IPS-20b (cell line): ENCODE measurements around the gene EML2.
"Not testable (repeated sequence)": the region's sequence is repeated elsewhere in the genome, so short reads cannot be mapped to it uniquely, and the experiment has no call there.

Experiments used
- H3K27ac ChIP-seq: one replicate; pipeline ENCODE4 v1.5.1; 2013; ENCODE audit warnings: low read length
- H3K27me3 ChIP-seq: 2 replicates; pipeline ENCODE4 v1.6.1; 2013; ENCODE audit warnings: mild to moderate bottlenecking, low read length, inconsistent platforms; ENCODE audit not compliant: insufficient read depth
- H3K36me3 ChIP-seq: 2 replicates; pipeline ENCODE4 v1.6.1; 2013; ENCODE audit warnings: low read depth, mild to moderate bottlenecking, inconsistent platforms, low read length, moderate library complexity; ENCODE audit not compliant: insufficient read depth
- H3K4me1 ChIP-seq: 2 replicates; pipeline ENCODE4 v1.6.1; 2013; ENCODE audit warnings: mild to moderate bottlenecking, control low read depth, inconsistent platforms, low read length, moderate library complexity; ENCODE audit not compliant: insufficient read depth
- H3K4me3 ChIP-seq: 2 replicates; pipeline ENCODE4 v1.5.1; 2013; ENCODE audit warnings: mild to moderate bottlenecking, low read length, inconsistent platforms
- H3K9ac ChIP-seq: 2 replicates; pipeline ENCODE4 v1.6.1; 2013; ENCODE audit warnings: low read depth, mild to moderate bottlenecking, inconsistent platforms, low read length, moderate library complexity
- H3K9me3 ChIP-seq: 2 replicates; pipeline ENCODE4 v1.6.1; 2013; ENCODE audit warnings: mild to moderate bottlenecking, low read depth, low read length, inconsistent platforms; ENCODE audit not compliant: insufficient read depth

EML2 gene

DNA sequence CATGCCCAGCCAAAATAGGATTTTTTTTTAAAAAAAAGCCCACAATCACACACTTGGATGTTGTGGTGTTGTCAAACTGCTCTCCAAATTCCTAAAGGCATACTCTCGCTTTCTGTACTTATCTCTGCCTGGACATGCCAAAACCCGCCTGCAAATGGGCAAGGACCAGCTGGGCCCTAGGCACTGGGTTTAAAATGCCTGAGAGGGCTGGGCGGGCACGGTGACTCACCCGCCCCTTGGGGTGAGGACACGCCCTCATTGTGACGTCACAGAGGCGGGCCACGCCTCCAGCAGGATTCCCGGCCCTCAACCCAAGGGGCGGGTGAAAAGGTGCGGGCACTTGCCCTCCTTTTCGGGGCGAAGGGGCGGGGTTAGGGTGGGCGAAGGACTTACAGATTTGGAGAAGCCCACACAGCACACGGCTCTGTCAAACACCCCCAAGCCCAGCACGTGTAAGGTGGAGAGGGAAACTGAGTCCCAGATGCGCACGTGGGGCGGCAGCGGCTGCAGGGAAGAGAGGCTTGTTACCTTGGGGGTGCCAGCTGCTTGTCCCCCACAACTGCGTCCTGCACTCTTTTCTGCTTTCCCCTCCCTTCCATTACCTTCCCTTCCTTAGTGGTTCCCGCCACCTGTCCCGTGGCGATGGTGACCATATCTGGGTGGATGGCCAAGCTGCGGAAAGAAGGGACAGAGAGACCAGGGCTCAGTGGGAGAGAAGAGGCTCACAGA lies 6.6 kb downstream of the EML2 start:
- Histone ChIP-seq H3K4me1 (peaks cover 11% of the 10 kb centered on the region), H3K9me3 (no peaks in the 10 kb centered on the region), H3K27me3 (no peaks in the 10 kb centered on the region), H3K27ac (no peak overlapping the region), H3K36me3 (no peaks in the 10 kb centered on the region), H3K9ac (peak overlapping the region; percentile 66; the same call in 1 of the 2 replicates), H3K4me3 (peak overlapping the region; percentile 55)

DNA sequence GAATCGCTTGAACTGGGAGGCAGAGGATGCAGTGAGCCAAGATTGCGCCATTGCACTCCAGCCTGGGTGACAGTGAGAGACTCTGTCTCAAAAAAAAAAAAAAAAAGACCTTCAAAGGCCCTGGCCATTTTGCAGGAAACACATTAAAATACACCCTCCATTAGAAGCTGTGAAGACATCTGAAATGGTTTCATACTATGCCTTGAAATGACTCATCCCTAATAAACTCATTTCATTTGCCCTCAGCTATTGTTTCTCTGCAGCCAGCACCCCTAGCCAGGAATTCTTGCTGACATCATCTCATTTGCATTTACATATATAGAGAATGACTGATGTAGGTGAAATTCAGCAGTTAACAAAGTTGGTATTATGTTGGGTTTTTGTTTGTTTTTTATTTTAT lies 8.7 kb downstream of the EML2 start:
- peaks cover 11% of the 10 kb centered on the region for H3K4me1 ChIP-seq
- H3K27ac ChIP-seq = no peak overlapping the region
- no peak overlapping the region for H3K4me3 ChIP-seq
- H3K9me3 ChIP-seq = no peaks in the 10 kb centered on the region
- no peaks in the 10 kb centered on the region for H3K36me3 ChIP-seq
- H3K9ac ChIP-seq = no peak overlapping the region
- H3K27me3 ChIP-seq = no peaks in the 10 kb centered on the region

DNA sequence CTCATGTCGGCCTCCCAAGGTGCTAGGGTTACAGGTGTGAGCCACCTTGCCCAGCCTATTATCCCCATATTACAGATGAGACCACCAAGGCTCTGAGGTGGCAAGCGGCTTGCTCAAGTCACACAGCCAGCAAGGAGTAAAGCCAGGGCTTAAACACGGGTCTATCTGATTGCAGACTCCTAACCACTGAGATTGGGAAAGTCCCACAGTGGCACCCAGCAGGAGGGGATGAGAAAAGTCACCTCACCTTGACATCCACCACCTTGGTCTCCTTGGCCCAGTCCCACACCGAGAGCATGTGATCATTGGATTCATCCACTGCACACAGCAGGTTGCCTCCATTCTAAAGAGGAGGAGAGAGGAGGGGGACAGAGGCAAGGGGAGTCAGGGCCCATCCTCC lies 9.5 kb downstream of the EML2 start:
- Histone ChIP-seq H3K9ac (no peak overlapping the region), H3K4me1 (peaks cover 11% of the 10 kb centered on the region), H3K36me3 (no peaks in the 10 kb centered on the region), H3K4me3 (no peak overlapping the region), H3K9me3 (no peaks in the 10 kb centered on the region), H3K27me3 (no peaks in the 10 kb centered on the region), H3K27ac (no peak overlapping the region)

DNA sequence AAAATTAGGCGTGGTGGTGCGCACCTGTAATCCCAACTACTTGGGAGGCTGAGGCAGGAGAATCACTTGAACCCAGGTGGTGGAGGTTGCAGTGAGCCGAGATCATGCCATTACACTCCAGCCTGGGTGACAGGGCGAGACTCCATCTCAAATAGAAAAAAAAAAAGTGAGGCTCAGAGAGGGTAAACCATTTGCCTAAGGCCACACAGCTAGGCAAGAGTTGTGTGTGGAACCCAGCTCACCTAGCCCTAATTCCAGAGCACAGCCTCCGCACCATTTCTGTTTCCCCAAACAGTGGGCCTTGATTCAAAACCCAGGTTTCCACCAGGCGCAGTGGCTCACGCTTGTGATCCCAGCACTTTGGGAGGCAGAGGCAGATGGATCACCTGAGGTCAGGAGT lies 11.0 kb downstream of the EML2 start:
- not testable (repeated sequence) for H3K27me3 ChIP-seq, H3K27ac ChIP-seq, H3K9me3 ChIP-seq, H3K36me3 ChIP-seq, H3K9ac ChIP-seq, H3K4me3 ChIP-seq
- peaks cover 11% of the 10 kb centered on the region for H3K4me1 ChIP-seq

- no peaks in the 10 kb centered on the region for H3K9me3 ChIP-seq
- no peaks in the 10 kb centered on the region for H3K4me1 ChIP-seq
- H3K27me3 ChIP-seq = no peaks in the 10 kb centered on the region
- H3K36me3 ChIP-seq = peaks cover 3% of the 10 kb centered on the region; the same call in 1 of the 2 replicates
- no peak overlapping the region for H3K27ac ChIP-seq
- H3K4me3 ChIP-seq = no peak overlapping the region
- H3K9ac ChIP-seq = no peak overlapping the region
Measured at GRCh38 chr19:45623984-45624383, 15.2 kb downstream of the EML2 start.

DNA sequence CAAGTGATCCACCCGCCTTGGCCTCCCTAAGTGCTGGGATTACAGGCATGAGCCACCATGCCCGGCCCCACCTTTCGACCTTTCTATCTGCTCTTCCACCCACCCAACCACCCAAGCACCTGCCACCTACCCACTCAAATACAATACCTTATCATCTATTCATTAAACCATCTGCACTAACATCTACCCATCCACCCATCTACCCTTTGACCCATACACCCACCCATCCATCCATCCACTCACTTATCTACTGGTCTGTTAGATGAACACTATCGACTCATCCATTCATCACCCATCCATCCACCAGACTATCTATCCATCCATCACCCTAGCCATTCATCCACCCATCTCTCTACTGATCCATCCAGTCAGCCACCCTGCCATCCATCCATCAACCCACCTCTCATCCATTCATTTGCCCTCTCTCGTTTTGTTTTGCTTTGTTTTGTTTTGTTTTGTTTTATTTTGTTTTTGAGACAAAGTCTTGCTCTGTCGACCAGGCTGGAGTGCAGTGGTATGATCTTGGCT lies 17.2 kb downstream of the EML2 start:
- Histone ChIP-seq H3K27ac (no peak overlapping the region), H3K4me1 (no peaks in the 10 kb centered on the region), H3K27me3 (no peaks in the 10 kb centered on the region), H3K36me3 (peaks cover 3% of the 10 kb centered on the region; the same call in 1 of the 2 replicates), H3K9ac (no peak overlapping the region), H3K9me3 (no peaks in the 10 kb centered on the region), H3K4me3 (no peak overlapping the region)

- H3K9me3 ChIP-seq = no peaks in the 10 kb centered on the region
- H3K4me3 ChIP-seq = no peak overlapping the region
- H3K9ac ChIP-seq = no peak overlapping the region
- no peaks in the 10 kb centered on the region for H3K27me3 ChIP-seq
- no peaks in the 10 kb centered on the region for H3K4me1 ChIP-seq
- peaks cover 3% of the 10 kb centered on the region; the same call in 1 of the 2 replicates for H3K36me3 ChIP-seq
- H3K27ac ChIP-seq = no peak overlapping the region
Measured at GRCh38 chr19:45621389-45621788, 17.8 kb downstream of the EML2 start.

GRCh38 chr19:45616704-45617017 lies 22.5 kb downstream of the EML2 start:
- Histone ChIP-seq H3K9me3 (no peaks in the 10 kb centered on the region), H3K27me3 (no peaks in the 10 kb centered on the region), H3K4me1 (no peaks in the 10 kb centered on the region), H3K36me3 (peaks cover 25% of the 10 kb centered on the region), H3K27ac (no peak overlapping the region), H3K9ac (peak overlapping the region; percentile 83), H3K4me3 (peak overlapping the region; percentile 76)

DNA sequence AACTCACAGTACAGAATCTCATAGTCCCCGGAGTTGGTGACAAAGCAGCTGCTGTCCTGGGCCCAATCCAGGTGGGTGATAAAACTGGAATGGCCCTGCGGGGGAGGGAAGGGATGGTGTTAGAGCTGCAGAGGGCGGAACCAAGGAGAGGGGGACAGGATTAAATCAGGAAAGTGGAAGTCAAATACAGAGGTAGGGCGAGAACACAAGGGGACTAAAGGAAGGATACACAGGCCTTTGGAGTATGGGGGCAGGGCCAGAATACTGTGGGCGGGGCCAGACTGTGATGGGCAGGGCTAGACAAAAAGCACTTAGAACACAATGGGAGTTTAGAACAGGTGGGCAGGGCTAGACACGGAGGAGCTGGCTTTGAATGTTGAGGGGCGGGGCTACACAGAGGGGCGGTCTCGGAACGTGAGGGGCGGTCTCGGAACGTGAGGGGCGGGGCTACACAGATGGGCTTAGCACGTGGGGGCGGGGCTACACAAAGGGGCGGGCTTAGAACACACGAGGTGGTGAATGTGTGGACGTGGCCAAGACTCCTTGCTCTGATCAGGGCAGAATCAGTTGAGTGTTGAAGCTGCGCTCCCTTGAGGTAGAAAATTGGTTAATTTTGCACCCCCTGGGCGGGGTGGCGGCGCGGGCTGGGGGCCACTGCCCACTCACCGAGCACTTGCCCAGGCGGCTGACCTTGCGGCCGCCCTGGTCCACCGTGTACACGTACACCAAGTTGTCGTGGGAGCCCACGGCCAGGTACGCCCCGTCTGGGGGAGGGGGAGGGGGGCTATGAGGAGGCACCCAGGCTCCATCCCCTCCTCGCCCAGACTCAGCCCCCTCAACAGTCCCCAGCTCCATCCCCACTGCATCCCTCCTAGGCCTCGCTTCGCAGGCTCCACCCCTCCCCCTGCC lies 23.1 kb downstream of the EML2 start:
- Histone ChIP-seq H3K9me3 (no peaks in the 10 kb centered on the region), H3K4me1 (no peaks in the 10 kb centered on the region), H3K27ac (peak overlapping the region; percentile 89), H3K27me3 (no peaks in the 10 kb centered on the region), H3K9ac (peak overlapping the region; percentile 85), H3K4me3 (peak overlapping the region; percentile 88), H3K36me3 (peaks cover 27% of the 10 kb centered on the region)

DNA sequence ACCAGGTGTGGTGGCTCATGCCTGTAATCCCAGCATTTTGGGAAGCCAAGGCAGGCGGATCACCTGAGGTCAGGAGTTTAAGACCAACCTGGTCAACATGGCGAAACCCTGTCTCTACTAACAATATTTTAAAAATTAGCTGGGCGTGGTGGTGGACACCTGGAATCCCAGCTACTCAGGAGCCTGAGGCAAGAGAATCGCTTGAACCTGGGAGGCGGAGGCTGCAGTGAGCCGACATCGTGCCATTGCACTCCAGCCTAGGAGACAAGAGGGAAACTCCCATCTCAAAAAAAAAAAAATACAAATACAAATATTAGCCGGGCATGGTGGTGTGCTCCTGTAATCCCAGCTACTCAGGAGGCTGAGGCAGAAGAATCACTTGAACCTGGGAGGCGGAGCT lies 24.1 kb downstream of the EML2 start:
- not testable (repeated sequence) for H3K4me3 ChIP-seq, H3K9me3 ChIP-seq, H3K4me1 ChIP-seq, H3K9ac ChIP-seq, H3K27me3 ChIP-seq, H3K27ac ChIP-seq
- H3K36me3 ChIP-seq = peaks cover 31% of the 10 kb centered on the region

DNA sequence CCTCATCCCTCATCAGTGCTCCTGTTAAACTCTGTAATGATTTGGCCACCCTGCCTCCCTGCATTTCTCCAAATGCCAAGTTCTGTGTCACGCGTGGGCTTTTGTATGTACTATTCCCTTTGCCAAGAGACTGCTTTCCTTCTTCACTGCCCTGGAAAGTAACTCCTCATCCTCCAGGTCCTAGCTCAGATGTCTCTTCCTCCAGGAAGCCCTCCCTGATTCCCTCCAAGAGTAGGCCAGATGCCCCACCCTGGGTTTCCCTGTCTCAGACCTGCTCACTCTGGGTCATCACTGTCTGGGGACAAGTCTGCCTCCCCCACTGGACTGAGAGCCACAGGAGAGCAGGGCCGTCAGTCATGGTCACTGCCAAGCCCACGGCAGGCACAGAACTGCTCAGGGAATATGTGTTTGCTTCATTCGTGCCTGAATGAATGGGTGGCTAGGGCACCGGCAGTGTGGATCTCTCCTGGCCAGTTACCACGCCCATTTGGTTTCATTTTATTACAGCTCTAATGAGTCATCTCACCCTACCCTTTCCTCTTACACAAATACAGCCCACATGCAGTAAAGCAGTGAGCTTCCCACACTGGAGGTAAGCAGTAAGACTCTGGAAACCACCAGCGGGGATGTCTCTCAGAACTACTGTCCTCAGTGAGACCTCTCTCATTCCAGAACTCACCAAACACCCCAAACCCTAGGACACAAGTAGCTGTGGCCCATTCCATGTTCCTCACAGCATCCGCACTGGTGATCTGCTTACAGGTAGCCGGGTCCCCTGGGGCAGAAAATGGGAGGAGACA lies 25.1 kb downstream of the EML2 start:
- no peak overlapping the region for H3K9ac ChIP-seq
- no peak overlapping the region for H3K4me3 ChIP-seq
- no peak overlapping the region for H3K27ac ChIP-seq
- H3K4me1 ChIP-seq = no peaks in the 10 kb centered on the region
- no peaks in the 10 kb centered on the region for H3K27me3 ChIP-seq
- H3K36me3 ChIP-seq = peaks cover 33% of the 10 kb centered on the region
- H3K9me3 ChIP-seq = no peaks in the 10 kb centered on the region
